Stimulated activated CD8-positive, alpha-beta memory T cell treated with anti-CD3 and anti-CD28 coated beads, Interleukin-4, amount 100 ng/mL, for 24 hours (primary cell): ENCODE data around the gene MAT1A.

Source experiments
- DNase-seq: peaks from one replicate; pipeline ENCODE4 v3.0.0-alpha.2; 2020; ENCODE audit warnings: low read depth

Gene MAT1A

GRCh38 chr10:80281784-80282765, 7.4 kb downstream of the MAT1A start:
- no peak for DNase-seq

DNA sequence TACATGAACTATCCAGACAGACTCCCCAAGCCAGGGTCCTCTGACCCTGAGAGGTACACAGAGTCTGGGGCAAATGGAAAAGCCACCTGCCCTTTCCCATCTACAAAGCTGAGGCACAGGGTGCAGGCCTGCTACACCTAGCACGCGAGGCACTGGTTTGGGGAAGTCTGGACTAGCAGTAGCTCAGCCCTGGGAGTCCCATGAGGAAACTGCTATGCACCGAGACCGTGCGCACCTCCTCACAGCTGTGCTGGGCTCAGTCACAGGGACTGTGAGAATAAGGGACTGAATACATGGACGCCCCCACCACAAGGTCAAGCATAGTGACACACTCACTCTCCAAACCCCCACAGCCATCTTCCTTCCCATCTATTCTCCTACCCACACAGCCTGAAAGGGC, 8.2 kb downstream of the MAT1A start:
- no peak for DNase-seq

GRCh38 chr10:80280071-80280800, 9.2 kb downstream of the MAT1A start:
- DNase-seq, result no peak

- DNase-seq, result no peak
Measured at GRCh38 chr10:80279146-80279545, 10.3 kb downstream of the MAT1A start.

GRCh38 chr10:80278480-80278879, 11.0 kb downstream of the MAT1A start:
- no peak for DNase-seq

DNA sequence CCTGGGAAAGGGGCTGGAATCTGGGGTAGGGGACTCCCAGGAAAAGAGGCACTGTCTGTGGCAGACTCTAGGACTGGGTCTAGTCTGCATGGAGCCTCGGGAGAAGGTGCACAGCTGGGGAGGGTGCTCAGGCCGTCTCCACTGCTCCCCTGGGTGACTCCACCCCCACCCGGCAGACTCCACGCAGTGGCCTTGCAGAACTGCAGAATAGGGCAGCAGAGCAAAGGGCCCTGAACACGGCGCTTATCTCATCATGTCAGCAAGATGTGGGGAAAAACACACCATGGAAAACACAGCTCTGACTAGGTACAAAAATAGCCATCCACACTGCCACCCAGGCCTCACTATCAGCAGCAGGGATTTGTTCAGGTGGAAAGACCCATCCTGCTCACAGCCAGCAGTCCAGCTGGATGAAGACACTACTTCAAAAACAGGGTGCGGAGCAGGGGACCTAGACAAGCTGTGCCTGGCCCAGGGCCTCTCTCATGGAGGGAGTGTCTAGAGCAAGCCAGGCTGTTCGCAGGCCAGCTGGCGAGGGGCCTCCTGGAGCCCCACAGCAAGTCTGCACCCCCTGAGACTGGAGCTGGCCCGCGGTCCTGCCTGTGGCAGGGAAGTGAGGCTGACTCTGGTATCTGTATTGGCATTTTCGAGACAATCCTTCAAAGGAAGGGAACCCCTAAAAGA, 11.7 kb downstream of the MAT1A start:
- no peak for DNase-seq

DNA sequence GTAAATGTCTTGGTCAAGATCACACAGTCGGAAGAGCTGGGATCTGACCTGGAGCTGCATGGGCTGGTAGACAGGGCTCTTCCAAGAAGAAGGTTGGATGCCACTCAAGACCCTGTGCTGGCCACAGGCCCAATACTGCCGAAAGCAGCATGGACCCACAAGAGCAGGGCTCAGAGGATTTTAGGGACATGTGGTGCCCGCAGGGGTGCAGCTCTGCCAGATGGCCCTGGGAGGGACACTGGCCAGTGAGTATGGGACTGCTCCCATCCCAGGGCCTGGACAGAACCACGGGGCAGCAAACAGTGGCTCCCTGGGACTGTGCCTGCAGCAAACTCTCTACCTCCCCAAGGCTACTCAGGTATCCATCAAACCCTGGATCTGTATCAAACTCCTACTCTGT, 12.4 kb downstream of the MAT1A start:
- DNase-seq, result no peak

- no peak for DNase-seq
Measured at GRCh38 chr10:80276335-80276734, 13.1 kb downstream of the MAT1A start.

DNA sequence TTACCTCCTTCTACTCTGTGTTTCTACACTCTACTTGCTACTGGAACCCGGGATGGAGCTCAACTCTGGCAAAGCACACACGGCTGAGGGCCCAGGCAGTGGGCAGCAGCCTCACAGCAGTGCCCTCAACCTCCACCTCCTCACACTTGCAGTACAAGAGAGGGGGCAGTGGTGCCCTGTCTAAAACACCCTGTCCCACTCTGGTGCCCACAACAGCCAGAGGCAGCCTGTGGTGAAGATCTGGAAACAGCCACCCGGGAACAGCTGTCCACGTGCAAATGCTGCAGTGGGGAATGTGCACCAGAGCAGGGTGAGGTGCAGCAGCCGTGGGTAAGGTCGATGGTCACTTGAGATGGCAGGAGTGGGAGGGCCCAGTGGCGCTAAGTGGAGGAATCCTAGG, 13.7 kb downstream of the MAT1A start:
- no peak for DNase-seq

DNA sequence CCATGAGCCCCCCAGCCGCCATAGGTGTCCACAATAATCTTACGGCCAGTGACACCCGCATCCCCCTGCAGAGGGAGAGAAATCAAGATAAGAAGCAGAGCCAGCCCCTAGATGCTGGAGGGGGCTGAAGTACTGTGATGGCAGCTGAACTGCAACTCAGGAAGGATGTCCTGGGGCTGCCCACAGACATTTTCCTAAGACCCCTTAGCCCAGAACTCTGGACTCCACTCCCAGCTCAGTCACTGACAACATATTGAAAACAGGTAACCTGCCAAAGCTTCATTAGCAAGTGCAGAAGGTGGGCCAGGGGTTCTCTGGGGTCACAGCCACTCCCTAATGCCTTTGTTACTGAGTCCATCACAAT, 14.3 kb downstream of the MAT1A start:
- DNase-seq, result no peak

DNA sequence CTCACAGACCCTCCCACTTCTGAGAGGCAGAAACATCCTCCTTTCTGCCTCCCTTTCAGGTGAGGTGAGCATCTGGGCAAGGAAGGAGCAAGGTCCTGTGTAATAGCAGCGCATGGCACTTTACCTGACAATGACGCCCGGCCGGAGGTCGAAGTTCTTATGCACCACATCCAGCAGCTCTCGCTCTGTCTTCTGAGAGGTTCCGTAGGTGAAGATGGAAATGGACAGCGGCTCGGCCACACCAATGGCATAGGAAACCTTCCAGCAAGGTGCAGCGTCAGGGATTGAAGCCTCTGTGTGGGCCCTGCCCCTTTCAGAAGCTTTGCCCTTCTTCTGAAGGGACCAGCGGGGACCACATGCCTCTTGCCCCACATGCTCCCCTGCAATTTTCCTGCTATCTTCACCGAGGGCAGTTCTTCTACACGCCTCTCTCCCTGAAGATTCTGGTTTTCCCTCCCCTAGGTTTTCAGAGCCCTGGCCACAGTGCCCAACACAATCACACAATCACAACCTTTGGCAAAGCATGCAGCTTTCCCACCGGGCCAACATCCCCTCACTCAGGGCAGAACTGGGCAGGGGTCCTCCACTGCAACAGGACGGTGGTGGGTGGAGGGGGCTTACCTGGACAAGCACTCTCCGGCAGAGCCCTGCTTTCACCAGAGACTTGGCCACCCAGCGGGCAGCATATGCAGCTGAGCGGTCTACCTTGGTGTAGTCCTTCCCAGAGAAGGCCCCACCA, 14.9 kb downstream of the MAT1A start:
- no peak for DNase-seq

- DNase-seq, result no peak
Measured at GRCh38 chr10:80273523-80274170, 15.8 kb downstream of the MAT1A start.

- no peak for DNase-seq
Measured at GRCh38 chr10:80272793-80273522, 16.5 kb downstream of the MAT1A start.

GRCh38 chr10:80271416-80271815, 18.0 kb downstream of the MAT1A start:
- DNase-seq, result no peak

DNA sequence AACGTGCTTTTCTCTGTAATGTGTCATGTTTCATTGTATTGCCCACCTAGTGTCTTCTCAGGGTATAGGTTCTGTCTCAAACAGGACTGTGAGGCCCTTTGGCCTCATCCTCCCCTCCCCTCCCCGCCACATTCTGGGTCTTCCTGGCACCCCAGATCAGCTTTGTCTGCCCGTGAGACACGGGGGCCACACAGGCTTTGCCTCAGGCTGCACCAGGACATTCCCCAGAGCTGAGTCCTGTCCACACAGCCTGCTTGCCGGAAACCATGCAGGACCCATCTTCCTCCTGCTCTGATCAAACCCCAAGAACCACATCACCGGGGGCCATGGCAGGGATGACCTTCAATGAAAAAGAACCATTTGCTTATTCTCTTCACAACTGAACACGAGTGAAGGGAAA, 18.6 kb downstream of the MAT1A start:
- DNase-seq, result no peak

GRCh38 chr10:80268938-80269588, 20.4 kb downstream of the MAT1A start:
- DNase-seq, result no peak

DNA sequence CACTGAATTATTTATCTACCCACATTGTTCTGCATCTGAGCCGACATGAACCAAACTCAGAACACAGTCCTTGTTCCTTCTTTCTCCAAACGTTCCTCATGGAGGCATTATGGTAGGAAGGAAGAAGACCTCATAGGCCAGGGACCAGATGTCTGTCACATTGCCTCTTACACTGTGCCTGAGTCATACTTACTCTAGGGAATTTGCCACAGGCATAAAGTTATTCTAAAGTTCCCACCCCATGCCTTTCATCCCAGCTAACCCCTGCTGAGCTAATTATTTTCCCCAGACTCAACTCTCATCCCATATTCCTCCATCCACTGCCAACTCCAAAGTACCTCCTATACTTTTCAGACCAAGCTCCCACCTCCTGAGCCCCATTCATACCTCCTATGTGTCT, 21.2 kb downstream of the MAT1A start:
- no peak for DNase-seq

DNA sequence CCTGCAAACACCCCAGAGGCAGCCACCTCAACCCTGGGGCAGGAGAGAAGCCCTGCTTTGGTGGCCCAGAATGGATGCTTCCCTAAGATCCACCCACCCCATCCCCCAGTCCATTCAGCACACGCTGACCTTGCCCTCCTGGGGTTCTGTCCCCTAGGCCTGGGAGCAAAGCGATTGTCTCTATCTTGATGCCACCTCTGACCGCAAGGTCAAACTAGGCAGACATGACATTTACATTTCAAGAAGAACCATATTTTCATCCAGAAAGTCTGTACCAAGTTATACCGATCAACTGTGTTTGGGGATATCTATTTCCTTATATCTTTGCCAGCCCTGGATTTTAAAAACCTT, 23.0 kb downstream of the MAT1A start:
- no peak for DNase-seq

GRCh38 chr10:80265740-80266512, 23.5 kb downstream of the MAT1A start:
- no peak for DNase-seq
